ENCODE data around the gene GLIPR1L1.
A peak's percentile ranks its signal among the peaks of the same experiment; 100 is the strongest.

DNA sequence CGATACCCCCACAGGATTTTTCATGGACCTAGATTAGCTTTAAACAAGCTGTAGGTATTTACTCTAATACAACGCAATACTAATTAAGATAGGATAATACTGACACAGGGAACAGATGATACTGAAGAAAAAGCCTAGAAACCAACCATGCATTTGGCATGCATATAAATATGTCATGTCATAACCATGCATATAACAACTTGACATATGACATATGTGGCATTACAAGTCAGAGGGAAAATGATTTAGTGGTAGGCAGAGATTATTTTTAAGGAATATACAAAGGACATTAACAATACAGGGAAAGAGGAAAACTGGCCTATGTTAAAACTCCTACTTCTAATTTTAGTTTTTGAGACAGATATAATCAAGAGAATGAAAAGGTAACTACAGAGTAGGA is 32.2 kb upstream of the GLIPR1L1 start:
- TF ChIP-seq, protein P1, sequence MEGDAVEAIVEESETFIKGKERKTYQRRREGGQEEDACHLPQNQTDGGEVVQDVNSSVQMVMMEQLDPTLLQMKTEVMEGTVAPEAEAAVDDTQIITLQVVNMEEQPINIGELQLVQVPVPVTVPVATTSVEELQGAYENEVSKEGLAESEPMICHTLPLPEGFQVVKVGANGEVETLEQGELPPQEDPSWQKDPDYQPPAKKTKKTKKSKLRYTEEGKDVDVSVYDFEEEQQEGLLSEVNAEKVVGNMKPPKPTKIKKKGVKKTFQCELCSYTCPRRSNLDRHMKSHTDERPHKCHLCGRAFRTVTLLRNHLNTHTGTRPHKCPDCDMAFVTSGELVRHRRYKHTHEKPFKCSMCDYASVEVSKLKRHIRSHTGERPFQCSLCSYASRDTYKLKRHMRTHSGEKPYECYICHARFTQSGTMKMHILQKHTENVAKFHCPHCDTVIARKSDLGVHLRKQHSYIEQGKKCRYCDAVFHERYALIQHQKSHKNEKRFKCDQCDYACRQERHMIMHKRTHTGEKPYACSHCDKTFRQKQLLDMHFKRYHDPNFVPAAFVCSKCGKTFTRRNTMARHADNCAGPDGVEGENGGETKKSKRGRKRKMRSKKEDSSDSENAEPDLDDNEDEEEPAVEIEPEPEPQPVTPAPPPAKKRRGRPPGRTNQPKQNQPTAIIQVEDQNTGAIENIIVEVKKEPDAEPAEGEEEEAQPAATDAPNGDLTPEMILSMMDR (IDR thresholded peaks at IDR 0.05; ENCODE audit: poor library complexity, severe bottlenecking): no peak
- TF ChIP-seq POLR2AphosphoS5 (IDR thresholded peaks at IDR 0.05) (peak; percentile 58), EP300 (conservative IDR thresholded peaks at IDR 0.05; ENCODE audit: poor library complexity, severe bottlenecking) (peak; percentile 88), TAF1 (IDR thresholded peaks at IDR 0.05; ENCODE audit: low read depth) (no peak), SMC3 (conservative IDR thresholded peaks at IDR 0.05; ENCODE audit: poor library complexity) (no peak), EZH2 (IDR thresholded peaks at IDR 0.05; ENCODE audit: borderline replicate concordance, insufficient read depth, low read length, poor library complexity, severe bottlenecking) (no peak)
